HG03066 (cell line): ENCODE results near the gene CAP1.
A peak's percentile ranks its signal among the peaks of the same experiment; 100 is the strongest.
"Not testable (repeated sequence)": the region's sequence is repeated elsewhere in the genome, so short reads cannot be mapped to it uniquely, and the experiment has no call there.

ENCODE experiments used
- ATAC-seq: cut with Tn5 transposase; IDR thresholded peaks from one replicate; pipeline ENCODE4 v1.9.1; 2021; ENCODE audit warnings: low read depth; ENCODE audit not compliant: unreplicated experiment

Gene CAP1

GRCh38 chr1:40040511-40041465 lies at the start of gene CAP1:
CAP1 (plus strand) TSS chr1:40040729; CDS start chr1:40059347, 18,618 bp downstream.
- peak; percentile 81 for ATAC-seq

- ATAC-seq, result no peak
Observed at GRCh38 chr1:39992234-39992633, 48.3 kb upstream of the CAP1 start.

- ATAC-seq, result no peak
Observed at GRCh38 chr1:39992888-39993287, 47.6 kb upstream of the CAP1 start.

- ATAC-seq, result peak; percentile 87
Observed at GRCh38 chr1:39995973-39996393, 44.5 kb upstream of the CAP1 start.

GRCh38 chr1:39996396-39997004 lies 44.0 kb upstream of the CAP1 start:
- no peak for ATAC-seq

GRCh38 chr1:40001456-40001855 lies 39.1 kb upstream of the CAP1 start:
- ATAC-seq, result no peak

- ATAC-seq, result peak; percentile 82
Observed at GRCh38 chr1:40003156-40004093, 37.1 kb upstream of the CAP1 start.

GRCh38 chr1:40004857-40005256 lies 35.7 kb upstream of the CAP1 start:
- ATAC-seq, result no peak

GRCh38 chr1:40007481-40008034 lies 33.0 kb upstream of the CAP1 start:
- not testable (repeated sequence) for ATAC-seq

GRCh38 chr1:40011198-40011597 lies 29.3 kb upstream of the CAP1 start:
- ATAC-seq, result no peak

GRCh38 chr1:40014253-40014706 lies 26.2 kb upstream of the CAP1 start:
- no peak for ATAC-seq

GRCh38 chr1:40014812-40015594 lies 25.5 kb upstream of the CAP1 start:
- no peak for ATAC-seq

GRCh38 chr1:40017951-40018575 lies 22.5 kb upstream of the CAP1 start:
- ATAC-seq, result no peak

GRCh38 chr1:40020447-40021085 lies 20.0 kb upstream of the CAP1 start:
- no peak for ATAC-seq

- ATAC-seq, result no peak
Observed at GRCh38 chr1:40023379-40023944, 17.1 kb upstream of the CAP1 start.

- no peak for ATAC-seq
Observed at GRCh38 chr1:40024671-40025070, 15.9 kb upstream of the CAP1 start.

- ATAC-seq, result no peak
Observed at GRCh38 chr1:40027647-40028046, 12.9 kb upstream of the CAP1 start.

- no peak for ATAC-seq
Observed at GRCh38 chr1:40029608-40030007, 10.9 kb upstream of the CAP1 start.
